NB4 (cell line): ENCODE results near the gene INTS3.

Experiments used
- MYC ChIP-seq: IDR thresholded peaks from 2 replicates; pipeline ENCODE4 v1.6.1; 2011; ENCODE audit warnings: low read depth, low read length
- POLR2A ChIP-seq: IDR thresholded peaks from 2 replicates; pipeline ENCODE4 v1.6.1; 2011; ENCODE audit warnings: mild to moderate bottlenecking; ENCODE audit not compliant: insufficient read length; ENCODE audit errors: extremely low read depth
- TF ChIP-seq, protein P1 (sequence below): IDR thresholded peaks from one replicate; pipeline ENCODE4 v1.5.1; 2012; ENCODE audit warnings: low read depth, low read length

DNA sequence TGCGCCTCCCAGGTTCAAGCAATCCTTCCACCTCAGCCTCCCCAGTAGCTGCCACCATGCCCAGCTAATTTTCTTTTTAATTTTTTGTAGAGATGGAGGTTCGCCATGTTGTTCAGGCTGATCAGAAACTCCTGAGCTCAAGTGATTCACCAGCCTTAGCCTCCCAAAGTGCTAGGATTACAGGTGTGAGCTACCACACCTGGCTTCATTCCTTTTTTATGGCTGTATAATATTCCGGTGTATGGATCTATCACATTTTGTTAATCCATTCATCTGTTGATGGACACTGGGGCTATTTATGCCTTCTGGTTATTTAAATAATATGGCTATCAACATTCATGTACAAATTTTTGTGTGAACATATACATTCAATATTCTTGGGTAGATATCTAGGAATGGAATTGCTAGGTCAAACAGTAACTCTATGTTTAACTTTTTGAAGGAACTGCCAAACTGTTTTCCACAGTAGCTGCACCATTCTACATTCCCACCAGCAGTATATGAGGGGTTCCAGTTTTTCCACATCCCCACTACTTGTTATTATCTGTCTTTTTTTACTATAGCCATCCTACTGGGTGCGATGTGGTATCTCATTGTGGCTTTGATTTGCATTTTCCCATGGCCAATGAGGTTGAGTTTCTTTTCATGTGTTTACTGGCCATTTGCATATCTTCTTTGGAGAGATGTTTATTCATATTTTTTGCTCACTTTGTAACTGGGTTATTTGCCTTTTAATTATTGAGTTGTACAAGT is 58.4 kb downstream of the INTS3 start:
- TF ChIP-seq, protein P1, sequence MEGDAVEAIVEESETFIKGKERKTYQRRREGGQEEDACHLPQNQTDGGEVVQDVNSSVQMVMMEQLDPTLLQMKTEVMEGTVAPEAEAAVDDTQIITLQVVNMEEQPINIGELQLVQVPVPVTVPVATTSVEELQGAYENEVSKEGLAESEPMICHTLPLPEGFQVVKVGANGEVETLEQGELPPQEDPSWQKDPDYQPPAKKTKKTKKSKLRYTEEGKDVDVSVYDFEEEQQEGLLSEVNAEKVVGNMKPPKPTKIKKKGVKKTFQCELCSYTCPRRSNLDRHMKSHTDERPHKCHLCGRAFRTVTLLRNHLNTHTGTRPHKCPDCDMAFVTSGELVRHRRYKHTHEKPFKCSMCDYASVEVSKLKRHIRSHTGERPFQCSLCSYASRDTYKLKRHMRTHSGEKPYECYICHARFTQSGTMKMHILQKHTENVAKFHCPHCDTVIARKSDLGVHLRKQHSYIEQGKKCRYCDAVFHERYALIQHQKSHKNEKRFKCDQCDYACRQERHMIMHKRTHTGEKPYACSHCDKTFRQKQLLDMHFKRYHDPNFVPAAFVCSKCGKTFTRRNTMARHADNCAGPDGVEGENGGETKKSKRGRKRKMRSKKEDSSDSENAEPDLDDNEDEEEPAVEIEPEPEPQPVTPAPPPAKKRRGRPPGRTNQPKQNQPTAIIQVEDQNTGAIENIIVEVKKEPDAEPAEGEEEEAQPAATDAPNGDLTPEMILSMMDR = no peak
- TF ChIP-seq POLR2A = no peak
- no peak for TF ChIP-seq MYC
